Activated naive CD8-positive, alpha-beta T cell treated with anti-CD3 and anti-CD28 coated beads, Interleukin-2, amount 50 U/mL, for 24 hours (primary cell): ENCODE data around the gene PRKD3.
A peak's percentile ranks its signal among the peaks of the same experiment; 100 is the strongest.

Experiments
- ATAC-seq: fragments of 150-1000 bp; cut with Tn5 transposase; one replicate; pipeline ENCODE4 v1.10.0; 2021
- DNase-seq: peaks from one replicate; pipeline ENCODE4 v3.0.0; 2021
- H3K27ac Mint-ChIP-seq: one replicate; pipeline ENCODE4 v1.8.0; 2021; ENCODE audit warnings: mild to moderate bottlenecking, mixed read lengths
- H3K27me3 Mint-ChIP-seq: one replicate; pipeline ENCODE4 v1.8.0; 2021; ENCODE audit warnings: mixed read lengths
- H3K36me3 Mint-ChIP-seq: one replicate; pipeline ENCODE4 v1.8.0; 2021; ENCODE audit warnings: low read depth, mixed read lengths
- H3K4me1 Mint-ChIP-seq: one replicate; pipeline ENCODE4 v1.8.0; 2021; ENCODE audit warnings: mixed read lengths
- H3K4me3 Mint-ChIP-seq: one replicate; pipeline ENCODE4 v1.8.0; 2021; ENCODE audit warnings: mild to moderate bottlenecking, moderate library complexity, mixed read lengths
- H3K9me3 Mint-ChIP-seq: one replicate; pipeline ENCODE4 v1.8.0; 2021; ENCODE audit warnings: mixed read lengths

Gene PRKD3

DNA sequence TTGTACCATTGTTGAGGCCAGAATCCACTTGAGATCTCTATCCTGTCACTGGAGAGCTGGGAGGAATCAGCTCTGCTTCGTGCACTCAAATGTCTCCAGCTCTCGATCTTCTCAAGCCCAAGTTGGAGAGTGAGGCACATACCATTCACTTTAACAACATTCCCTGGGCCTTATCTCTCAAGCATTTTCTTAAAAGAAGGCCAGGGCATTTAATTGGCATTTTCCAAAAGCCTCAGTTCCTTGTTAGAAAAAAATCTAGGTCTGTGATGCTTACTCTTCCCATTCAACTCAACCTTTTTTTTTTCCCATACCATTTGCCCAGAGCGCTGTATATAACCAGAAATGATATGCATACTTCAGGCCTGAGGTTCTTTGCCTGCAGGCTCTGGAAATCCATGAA lies 29.9 kb upstream of the PRKD3 start:
- Mint-ChIP-seq H3K27me3 (peaks cover 42% of the 10 kb centered on the region), H3K4me3 (no peak overlapping the region), H3K36me3 (no peaks in the 10 kb centered on the region), H3K9me3 (no peaks in the 10 kb centered on the region), H3K27ac (no peak overlapping the region), H3K4me1 (peaks cover 10% of the 10 kb centered on the region)
- ATAC-seq, result no peak
- no peak for DNase-seq

DNA sequence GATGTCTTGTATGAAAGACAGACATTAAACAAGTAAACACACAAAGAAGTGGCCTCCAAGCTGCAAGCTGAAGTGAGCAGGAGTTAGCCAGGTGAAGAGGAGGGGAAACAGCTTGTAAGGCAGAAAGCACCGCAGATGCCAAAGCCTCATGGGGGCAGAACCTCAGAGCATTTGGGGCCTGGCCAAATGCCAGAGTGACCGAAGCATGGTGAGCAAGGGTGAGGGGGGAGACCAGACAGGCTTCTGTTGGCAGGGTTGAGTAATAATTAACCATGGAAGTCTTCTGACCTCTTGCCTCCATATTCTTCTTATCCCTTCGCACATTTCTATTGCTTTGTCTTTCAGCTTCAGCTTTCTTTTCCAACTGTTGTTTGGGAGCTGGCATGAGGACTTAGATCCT lies 25.4 kb upstream of the PRKD3 start:
- Mint-ChIP-seq H3K27me3 (peaks cover 37% of the 10 kb centered on the region), H3K4me1 (peaks cover 19% of the 10 kb centered on the region), H3K9me3 (no peaks in the 10 kb centered on the region), H3K27ac (no peak overlapping the region), H3K4me3 (no peak overlapping the region), H3K36me3 (no peaks in the 10 kb centered on the region)
- ATAC-seq (no peak), DNase-seq (no peak)

DNA sequence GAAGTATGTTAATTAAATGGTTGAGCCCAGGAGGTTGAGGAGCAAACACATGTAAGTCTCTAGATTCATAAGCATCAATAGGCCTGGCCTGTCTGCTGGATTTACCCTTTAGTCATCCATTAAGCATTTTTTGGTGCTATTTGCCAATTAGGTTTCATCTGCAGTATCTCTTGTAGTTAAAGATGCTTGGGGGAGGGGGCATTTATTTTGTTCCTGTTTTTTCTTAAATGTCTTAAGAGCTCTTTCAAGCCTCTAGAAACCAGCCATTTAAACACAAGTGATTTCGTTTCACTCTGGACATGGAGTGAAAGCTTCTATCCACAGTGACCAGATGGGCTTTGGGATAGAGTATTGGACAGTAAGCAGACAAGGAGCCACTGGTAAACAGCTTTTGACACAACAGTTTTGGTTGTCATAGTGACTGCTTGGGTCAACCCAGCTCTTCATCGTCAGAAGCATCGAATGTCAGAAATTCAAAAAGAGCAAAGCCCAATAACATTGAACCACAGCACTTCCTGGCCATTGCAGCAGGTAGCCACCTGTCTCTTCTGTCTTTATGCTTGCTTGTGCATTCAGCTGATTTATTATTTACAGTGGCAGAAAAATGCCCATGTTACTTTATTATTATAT lies 24.7 kb upstream of the PRKD3 start:
- Mint-ChIP-seq H3K4me3 (no peak overlapping the region), H3K9me3 (no peaks in the 10 kb centered on the region), H3K4me1 (peaks cover 22% of the 10 kb centered on the region), H3K36me3 (no peaks in the 10 kb centered on the region), H3K27ac (no peak overlapping the region), H3K27me3 (peaks cover 35% of the 10 kb centered on the region)
- ATAC-seq (no peak), DNase-seq (no peak)

DNA sequence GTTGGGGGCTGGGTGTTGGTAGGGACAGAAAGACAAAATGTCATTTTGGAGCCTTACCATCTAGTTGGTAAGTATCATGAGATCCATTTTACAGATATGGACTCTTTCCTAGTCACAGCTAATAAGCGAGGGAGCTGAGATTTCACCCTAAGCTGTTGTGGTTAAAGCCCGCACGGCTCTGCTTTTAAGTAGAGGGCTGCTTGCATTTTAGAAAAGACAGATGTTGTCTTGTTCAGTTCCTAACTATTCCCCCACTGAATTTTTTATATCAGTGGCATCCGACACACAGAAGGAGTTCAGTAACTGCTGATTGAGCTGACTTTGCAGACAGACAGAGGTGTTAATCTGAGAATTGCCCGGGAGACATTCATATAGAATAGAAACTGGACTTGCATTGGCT lies 23.5 kb upstream of the PRKD3 start:
- ATAC-seq (no peak), DNase-seq (no peak)
- peaks cover 32% of the 10 kb centered on the region for H3K27me3 Mint-ChIP-seq
- peaks cover 30% of the 10 kb centered on the region for H3K4me1 Mint-ChIP-seq
- H3K27ac Mint-ChIP-seq, result no peak overlapping the region
- no peak overlapping the region for H3K4me3 Mint-ChIP-seq
- H3K9me3 Mint-ChIP-seq, result no peaks in the 10 kb centered on the region
- no peaks in the 10 kb centered on the region for H3K36me3 Mint-ChIP-seq

DNA sequence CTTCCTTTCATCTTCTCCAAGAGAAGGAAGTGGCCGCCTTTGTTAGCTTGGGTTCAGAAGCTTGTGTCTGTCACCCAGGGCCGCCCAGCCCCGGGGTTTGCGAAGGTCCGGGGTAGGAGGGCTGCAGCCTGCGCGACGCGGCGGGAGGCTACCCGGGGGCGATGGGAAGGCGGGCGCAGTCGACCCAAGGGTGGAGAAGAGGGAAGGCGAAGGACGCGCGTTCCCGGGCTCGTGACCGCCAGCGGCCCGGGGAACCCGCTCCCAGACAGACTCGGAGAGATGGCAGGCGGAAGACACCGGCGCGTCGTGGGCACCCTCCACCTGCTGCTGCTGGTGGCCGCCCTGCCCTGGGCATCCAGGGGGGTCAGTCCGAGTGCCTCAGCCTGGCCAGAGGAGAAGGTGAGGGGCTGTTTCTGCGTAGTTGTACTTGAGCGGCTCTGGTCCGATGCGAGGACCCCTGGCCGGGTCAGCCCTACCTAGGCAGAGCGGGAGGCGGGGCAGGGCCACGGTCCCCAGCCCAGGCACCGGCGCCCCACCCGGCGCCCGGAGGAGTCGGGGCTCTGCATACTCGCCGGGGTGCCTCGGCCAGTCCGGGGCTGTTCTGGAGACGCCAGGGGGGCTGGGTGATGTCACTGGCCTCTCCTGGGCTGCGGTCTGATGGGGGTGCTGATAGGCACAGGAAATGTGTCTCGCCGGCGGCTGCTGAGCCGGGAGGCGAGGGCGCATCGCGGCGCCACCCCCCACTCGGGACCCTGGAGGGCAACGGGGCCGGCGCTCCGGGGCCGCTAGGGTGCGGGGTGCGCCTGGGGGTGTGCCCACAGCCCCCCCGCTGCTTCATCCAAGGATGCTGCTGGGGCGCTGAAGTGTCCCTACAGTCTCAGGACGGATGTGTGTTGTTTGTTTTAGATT lies 20.1 kb upstream of the PRKD3 start, which contains the start of gene QPCT:
TSS of gene QPCT (plus strand) at position 178 of the 909 bp plus-strand sequence. CDS start at position 280, 102 bp downstream.
- ATAC-seq (peak; percentile 89), DNase-seq (peak; percentile 63)
- Mint-ChIP-seq H3K4me3 (peak within 1 kb of the TSS; percentile 77), H3K27me3 (peaks cover 41% of the 10 kb centered on the region), H3K4me1 (peaks cover 30% of the 10 kb centered on the region), H3K27ac (peak within 1 kb of the TSS; percentile 41), H3K9me3 (no peaks in the 10 kb centered on the region), H3K36me3 (no peaks in the 10 kb centered on the region)

DNA sequence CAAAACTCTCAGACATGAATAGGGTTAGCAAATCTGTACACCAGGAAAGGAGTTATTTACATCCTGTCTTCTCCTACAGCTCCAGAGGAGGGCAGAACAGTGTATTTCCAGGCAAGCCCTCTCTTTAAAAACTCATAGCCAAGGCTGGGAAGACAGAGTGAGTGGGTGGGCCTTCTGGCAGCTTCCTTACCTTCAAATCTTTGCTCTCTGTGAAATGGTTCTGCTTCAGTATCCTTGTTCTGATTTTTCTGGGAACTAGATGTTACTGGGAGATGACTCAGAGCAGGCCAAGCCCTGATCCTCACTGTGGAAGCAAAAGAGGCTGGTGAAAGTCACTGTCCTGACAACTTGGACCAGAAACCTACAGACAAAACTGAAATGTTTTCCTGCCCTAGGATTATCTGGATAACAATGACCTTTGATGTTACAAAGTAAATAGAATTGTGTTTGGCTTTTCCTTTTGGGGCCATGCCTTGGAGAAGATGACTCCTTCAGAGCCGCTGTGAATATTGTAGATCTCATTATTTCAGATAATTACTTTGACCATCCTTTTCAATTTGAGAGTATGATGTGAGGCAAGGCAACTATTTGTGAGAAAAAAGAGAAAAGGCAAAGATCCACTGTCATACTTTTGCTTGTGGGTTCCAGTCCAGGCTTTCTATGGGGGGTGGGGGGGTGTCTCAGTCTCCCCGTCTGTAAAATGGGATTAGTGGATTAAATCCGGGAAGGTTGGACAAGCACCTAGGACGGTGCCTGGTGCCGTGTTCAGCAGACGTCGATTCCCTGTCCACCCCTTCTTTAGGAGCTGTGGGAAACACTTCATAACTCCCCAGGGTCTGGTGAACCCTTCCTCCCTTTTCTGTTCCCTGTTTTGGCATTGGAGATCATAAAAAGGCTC lies 19.2 kb upstream of the PRKD3 start:
- ATAC-seq (no peak), DNase-seq (no peak)
- Mint-ChIP-seq H3K4me3 (peak overlapping the region; percentile 77), H3K27ac (no peak overlapping the region), H3K27me3 (peaks cover 40% of the 10 kb centered on the region), H3K9me3 (no peaks in the 10 kb centered on the region), H3K4me1 (peaks cover 35% of the 10 kb centered on the region), H3K36me3 (no peaks in the 10 kb centered on the region)

DNA sequence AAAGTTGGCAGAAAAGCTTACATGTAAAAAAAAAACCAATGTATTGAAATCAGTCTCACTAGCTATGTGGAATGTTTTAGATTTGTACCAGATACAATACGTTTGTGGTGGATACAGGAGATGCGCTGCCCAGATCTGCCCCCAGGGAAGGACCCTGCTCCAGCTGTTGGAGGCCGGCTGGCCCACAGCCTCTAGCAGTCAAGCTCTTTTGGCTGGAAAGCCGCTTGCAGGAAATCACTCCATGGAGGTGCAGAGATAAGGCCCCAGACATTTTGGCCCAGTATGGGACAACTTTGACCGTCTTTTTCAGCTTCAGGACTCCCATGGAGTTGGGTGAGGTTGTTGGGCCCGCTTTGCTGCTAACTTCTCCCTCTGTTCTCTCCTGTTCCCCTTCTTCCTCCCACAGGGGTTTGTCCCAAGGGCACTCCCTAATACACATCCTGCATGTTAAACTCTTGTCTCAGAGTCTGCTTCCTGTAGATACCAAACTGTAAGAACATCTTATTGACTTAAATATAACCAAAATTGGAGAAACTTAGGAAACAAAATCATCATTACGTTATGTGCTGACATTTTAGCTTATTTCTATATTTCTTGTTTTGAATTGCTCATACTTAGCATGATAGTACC lies 18.1 kb upstream of the PRKD3 start:
- H3K4me1 Mint-ChIP-seq, result peaks cover 37% of the 10 kb centered on the region
- H3K27ac Mint-ChIP-seq, result no peak overlapping the region
- H3K4me3 Mint-ChIP-seq, result no peak overlapping the region
- DNase-seq, result no peak
- H3K27me3 Mint-ChIP-seq, result peaks cover 41% of the 10 kb centered on the region
- no peak for ATAC-seq
- H3K36me3 Mint-ChIP-seq, result no peaks in the 10 kb centered on the region
- no peaks in the 10 kb centered on the region for H3K9me3 Mint-ChIP-seq

DNA sequence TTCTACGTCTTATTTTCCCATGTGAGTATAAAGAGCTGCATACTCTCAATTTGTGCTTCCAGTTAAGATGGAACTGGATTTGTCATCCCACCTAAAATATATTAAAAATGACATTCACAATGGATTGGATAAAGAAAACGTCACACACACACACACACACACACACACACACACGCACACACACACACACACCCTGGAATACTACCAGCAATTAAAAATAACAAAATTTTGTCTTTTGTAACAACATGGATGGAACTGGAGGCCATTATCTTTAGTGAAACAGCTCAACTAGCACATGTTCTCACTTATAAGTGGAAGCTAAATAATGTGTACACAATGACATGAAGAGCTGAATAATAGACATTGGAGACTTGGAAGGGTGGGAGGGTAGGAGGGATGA lies 16.0 kb upstream of the PRKD3 start:
- DNase-seq (no peak), ATAC-seq (no peak)
- peaks cover 34% of the 10 kb centered on the region for H3K4me1 Mint-ChIP-seq
- H3K27me3 Mint-ChIP-seq, result peaks cover 28% of the 10 kb centered on the region
- H3K36me3 Mint-ChIP-seq, result no peaks in the 10 kb centered on the region
- H3K27ac Mint-ChIP-seq, result no peak overlapping the region
- H3K4me3 Mint-ChIP-seq, result no peak overlapping the region
- H3K9me3 Mint-ChIP-seq, result no peaks in the 10 kb centered on the region

DNA sequence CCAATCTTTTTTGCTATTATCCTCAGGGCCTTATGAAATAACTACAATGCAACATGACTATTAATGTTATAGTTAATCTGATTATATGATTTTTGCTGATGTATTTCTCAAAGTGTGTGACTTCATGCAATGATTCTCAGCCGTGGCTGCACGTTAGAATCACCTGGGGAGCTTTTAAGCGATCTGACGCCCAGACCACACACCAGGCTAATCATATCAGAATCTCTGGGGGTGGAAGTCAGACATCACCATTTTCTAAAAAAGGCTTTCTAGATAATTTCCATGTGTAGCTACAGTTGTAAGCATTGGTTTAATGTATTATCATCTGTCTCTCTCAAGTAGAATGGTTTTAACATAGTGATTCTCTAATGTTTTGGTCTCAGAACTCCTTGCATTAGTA lies 14.3 kb upstream of the PRKD3 start:
- Mint-ChIP-seq H3K27me3 (peaks cover 23% of the 10 kb centered on the region), H3K9me3 (no peaks in the 10 kb centered on the region), H3K4me3 (no peak overlapping the region), H3K27ac (no peak overlapping the region), H3K36me3 (no peaks in the 10 kb centered on the region), H3K4me1 (peaks cover 23% of the 10 kb centered on the region)
- DNase-seq (no peak), ATAC-seq (no peak)

DNA sequence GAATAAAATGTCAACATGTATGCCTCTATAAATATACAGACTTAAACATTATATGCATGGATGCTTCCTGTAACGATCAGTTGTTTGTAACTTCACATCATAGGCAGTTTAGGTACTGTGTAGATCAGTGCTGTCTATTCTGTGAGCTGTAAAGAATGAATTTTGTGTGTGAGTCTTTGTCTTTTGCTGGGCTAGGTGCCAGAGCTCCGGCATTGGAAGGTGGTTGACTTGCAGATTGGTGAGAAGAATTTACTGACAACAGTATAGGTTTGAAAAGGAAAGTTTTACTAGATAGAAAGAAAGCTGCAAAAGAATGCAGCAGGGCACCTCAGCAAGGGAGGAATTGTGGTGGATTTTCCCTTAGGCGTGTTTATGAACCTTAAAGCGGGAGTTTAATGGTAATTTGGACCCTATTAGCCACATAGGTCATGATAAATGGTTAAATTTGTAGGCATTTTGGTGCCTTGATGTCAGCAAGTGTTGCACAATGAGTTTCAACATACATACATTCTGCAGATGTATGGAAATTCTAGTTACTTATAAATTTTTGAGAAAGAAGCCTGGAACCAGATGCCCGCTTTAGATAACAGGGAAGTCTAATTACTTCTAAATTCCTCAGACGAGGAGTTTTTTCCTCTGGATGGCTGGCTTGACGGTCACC lies 13.1 kb upstream of the PRKD3 start:
- Mint-ChIP-seq H3K27me3 (peaks cover 18% of the 10 kb centered on the region), H3K9me3 (no peaks in the 10 kb centered on the region), H3K4me3 (no peak overlapping the region), H3K4me1 (peaks cover 16% of the 10 kb centered on the region), H3K27ac (no peak overlapping the region), H3K36me3 (no peaks in the 10 kb centered on the region)
- no peak for DNase-seq
- no peak for ATAC-seq

DNA sequence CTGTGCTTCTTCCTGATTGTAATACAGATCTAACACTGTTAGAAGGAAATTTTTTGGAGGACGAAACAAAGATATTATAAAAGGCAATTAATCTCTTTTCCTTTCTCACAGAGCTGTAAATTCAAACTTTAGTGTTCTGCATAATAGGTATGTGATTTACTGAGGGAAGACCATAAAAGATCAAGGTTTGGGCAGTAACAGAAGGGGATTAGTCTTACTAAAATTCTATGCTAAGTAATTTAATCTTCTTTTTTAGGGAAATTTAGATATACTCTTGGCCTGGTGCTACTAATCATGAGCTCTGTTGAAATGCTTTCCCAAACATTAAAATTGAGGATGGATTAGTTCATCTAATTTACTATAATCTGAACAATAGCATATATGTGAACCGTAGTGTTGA lies 11.0 kb upstream of the PRKD3 start:
- H3K27ac Mint-ChIP-seq, result no peak overlapping the region

DNA sequence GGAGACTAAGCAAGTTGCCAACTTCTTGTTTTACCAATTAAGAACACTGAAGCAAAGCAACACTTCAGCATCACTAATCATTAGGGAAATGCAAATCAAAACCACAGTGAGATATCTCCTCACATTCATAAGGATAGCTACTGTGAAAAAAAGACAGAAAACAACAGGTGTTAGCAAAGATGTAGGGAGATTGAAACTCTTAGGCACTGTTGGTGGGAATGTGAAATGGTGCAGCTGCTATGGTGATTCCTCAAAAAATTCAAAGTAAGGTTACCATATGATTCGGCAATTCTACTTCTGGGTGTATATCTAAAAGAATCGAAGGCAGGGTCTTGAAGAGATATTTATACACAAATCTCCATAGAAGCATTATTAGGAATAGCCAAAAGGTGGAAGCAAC lies 8.6 kb upstream of the PRKD3 start:
- Mint-ChIP-seq H3K4me3 (no peak overlapping the region), H3K27ac (no peak overlapping the region), H3K4me1 (no peaks in the 10 kb centered on the region), H3K9me3 (no peaks in the 10 kb centered on the region), H3K27me3 (peaks cover 14% of the 10 kb centered on the region), H3K36me3 (no peaks in the 10 kb centered on the region)
- no peak for DNase-seq
- no peak for ATAC-seq

More for the DNA sequence above, 11.0 kb upstream of the PRKD3 start:
- no peaks in the 10 kb centered on the region for H3K36me3 Mint-ChIP-seq
- no peak overlapping the region for H3K4me3 Mint-ChIP-seq
- H3K27me3 Mint-ChIP-seq, result peaks cover 19% of the 10 kb centered on the region
- peaks cover 10% of the 10 kb centered on the region for H3K4me1 Mint-ChIP-seq
- DNase-seq (no peak), ATAC-seq (no peak)
- no peaks in the 10 kb centered on the region for H3K9me3 Mint-ChIP-seq

DNA sequence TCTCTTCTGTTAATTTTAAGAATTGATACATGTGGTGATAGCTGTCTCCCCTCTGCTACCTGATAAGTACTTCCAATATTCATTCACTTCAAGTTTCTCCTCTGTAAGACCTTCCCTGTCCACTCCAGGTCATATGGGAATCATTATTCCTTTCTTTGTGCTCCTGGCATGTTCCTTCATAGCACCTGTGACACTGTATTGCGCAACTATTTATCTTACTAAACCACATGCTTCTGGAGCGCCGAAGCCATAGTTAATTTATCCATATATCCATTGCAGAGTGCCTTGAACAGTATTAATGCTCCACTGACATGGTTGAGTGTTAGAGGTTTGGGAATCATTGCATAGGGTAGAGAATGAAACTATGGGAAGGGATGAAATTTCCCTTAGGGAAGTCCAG lies 7.9 kb upstream of the PRKD3 start:
- no peak for DNase-seq
- Mint-ChIP-seq H3K36me3 (no peaks in the 10 kb centered on the region), H3K9me3 (no peaks in the 10 kb centered on the region), H3K27me3 (peaks cover 15% of the 10 kb centered on the region), H3K4me3 (no peak overlapping the region), H3K27ac (no peak overlapping the region), H3K4me1 (no peaks in the 10 kb centered on the region)
- ATAC-seq, result no peak

DNA sequence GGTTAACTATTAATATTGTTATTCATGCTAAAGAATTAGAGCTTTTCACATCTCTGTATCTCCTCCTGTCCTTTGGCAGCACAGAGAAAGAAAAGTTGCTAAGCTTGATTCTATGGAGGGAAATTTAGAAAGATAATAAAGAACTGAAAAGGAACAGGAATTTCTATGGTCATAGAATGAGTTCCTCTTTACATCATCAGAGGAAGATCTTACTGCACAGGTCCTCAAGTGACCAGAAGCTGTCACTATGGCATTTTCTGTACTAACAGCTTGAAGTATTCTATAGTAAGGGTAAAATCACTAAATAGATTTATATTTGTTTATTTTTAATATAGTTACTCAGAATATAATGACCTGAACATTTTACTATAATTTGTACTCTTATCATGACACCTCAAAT lies 6.0 kb upstream of the PRKD3 start:
- H3K4me1 Mint-ChIP-seq, result peaks cover 4% of the 10 kb centered on the region
- H3K4me3 Mint-ChIP-seq, result no peak overlapping the region
- no peaks in the 10 kb centered on the region for H3K36me3 Mint-ChIP-seq
- no peak for DNase-seq
- H3K27me3 Mint-ChIP-seq, result peaks cover 26% of the 10 kb centered on the region
- no peak overlapping the region for H3K27ac Mint-ChIP-seq
- no peaks in the 10 kb centered on the region for H3K9me3 Mint-ChIP-seq
- no peak for ATAC-seq
